ENCODE data around the gene RPL23.

Gene RPL23

DNA sequence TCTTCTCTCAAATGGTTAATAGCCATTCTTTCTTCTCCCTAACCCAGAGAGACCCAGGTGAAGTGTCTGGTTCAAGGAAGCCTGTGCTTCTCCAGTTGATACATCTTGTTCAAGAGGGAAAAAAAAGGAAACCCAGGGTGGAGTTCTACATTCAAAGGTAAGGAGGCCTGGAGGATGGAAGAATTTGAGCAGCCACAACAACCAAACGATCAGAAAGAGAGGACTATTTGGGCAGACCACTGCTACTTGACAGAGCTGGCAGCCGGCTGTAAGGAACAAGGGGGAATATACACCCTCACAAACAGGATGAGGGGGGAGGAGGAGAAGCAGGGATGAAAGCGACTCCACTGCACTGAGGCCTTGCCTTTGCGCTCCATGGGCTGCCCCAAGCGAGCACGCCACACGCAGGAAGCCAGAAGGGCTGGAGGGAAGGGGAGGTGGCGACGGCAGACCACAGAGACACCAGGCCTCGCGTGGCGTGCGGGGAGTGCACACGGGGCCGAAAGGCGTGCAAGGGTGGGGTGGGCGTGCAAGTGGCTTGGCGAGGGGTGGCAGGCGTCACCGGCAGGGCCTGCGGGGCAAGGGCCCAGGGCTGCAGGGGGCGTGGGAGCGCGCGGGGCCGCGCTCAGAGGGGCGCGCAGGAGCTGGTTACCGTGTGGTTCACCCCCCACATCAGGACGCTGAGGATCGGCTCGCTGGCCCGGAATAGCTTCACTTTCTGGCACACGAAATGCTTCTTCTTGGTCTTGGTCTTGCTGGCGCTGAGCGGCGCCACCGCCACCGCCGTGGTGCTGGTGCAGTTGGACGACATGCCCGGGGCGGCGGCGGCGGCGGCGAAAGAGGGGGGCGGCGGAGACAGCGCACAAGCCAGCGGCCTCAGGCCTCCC is 54.7 kb downstream of the RPL23 start:
- DNase-seq (ENCODE audit: low read depth in 2 of 2) = peak; percentile 4 to 29
